HG02571 (cell line): ENCODE measurements around the gene RHOBTB3.

ENCODE experiments used
- ATAC-seq: cut with Tn5 transposase; IDR thresholded peaks from one replicate; pipeline ENCODE4 v1.9.1; 2021; ENCODE audit warnings: mild to moderate bottlenecking, moderate library complexity; ENCODE audit not compliant: unreplicated experiment

The RHOBTB3 gene

GRCh38 chr5:95761771-95762651 is 30.9 kb downstream of the RHOBTB3 start:
- no peak for ATAC-seq

DNA sequence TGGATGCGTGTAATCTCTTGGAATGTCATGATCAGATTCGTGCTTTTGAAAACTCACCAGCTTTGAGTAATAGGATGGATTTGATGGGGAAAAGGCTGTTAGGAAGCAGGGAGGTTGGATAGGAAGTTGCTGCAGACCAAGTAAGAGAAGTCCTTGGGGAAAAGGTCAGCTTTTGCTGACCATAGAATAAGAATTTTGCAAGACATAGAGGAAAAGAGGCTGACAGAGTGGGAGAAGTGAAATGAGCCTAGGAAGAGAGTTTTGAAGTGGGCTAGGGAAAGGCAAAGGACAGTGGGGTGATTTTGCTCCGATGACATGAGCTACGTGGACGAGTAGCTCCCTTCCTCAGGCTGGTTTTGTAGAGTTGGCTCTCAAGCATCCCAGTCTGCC is 31.5 kb downstream of the RHOBTB3 start:
- no peak for ATAC-seq

DNA sequence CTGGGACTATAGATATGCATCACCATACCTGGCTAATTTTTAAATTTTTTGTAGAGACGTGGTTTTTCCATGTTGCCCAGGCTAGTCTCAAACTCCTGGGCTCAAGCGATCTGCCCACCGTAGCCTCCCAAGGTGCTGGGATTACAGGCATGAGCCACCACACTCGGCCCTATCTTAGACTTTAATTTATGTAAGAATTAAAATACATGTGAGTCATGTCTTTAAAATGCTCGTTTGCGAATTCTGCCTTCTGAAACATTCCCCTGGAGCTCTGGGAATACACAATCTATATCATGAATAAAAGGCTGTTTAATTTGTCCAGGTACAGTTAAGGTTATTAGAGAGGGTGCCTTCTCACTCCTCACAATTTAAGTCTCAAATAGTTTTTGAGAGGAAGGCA is 32.8 kb downstream of the RHOBTB3 start:
- no peak for ATAC-seq

DNA sequence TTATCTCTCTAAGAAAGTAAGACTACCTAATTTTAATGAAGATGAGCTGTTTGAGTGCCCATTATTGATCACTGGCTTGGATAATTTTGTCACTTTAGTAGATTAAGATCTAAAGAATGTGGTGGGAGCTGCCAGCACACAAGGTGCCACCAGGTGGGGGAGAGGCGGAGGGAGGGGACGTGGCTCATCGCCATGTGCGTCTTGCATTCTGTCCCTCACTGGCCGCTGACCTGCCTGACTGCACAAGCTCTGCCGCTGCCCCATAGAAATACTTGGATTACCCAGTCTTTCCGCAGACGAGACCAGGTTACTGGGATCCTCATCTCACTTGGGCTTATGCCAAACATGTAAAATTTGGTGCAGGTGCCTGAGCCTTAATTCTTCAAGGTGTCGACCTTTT is 37.6 kb downstream of the RHOBTB3 start:
- ATAC-seq, result no peak

GRCh38 chr5:95770830-95771708 is 39.9 kb downstream of the RHOBTB3 start:
- ATAC-seq, result no peak

DNA sequence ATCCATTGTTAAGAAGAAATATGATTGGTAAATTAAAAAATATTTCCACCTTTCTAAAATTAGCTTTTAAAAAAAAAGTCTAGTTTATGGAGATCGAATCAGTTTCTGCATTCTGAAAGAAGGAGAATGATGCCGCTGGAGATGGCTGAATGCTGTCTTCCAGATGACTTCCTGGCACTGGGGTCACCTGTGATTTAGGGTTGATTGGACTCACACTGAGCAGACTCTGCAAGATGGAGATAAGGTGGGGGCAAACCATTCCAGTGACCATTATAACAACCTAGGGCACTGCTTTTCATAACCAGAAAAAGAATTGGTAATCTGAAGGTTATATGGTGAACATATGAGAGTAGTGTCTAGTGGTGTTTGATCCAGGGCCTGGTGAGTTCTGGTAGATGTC is 40.8 kb downstream of the RHOBTB3 start:
- ATAC-seq, result no peak

- no peak for ATAC-seq
Observed at GRCh38 chr5:95773335-95774059, 42.4 kb downstream of the RHOBTB3 start.

DNA sequence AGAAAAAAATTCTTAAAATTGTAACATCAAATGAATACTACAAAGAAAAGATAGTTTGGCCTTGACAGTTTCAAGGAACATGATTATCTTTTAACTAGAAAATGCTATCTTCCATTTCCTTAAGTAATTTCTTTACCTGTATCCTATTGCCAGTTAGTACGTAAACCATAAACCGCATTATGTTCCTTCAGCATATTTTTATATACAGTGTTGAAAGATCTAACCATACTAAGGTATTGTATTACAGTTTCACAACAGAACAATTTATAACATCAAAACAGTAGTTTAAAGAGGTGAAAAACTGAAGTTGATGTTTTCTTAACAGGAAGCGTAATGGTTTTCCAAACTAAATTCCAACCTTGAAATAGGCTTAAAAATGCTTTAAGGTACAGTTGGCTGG is 46.3 kb downstream of the RHOBTB3 start:
- no peak for ATAC-seq

- ATAC-seq, result no peak
Observed at GRCh38 chr5:95778713-95779436, 47.7 kb downstream of the RHOBTB3 start.

GRCh38 chr5:95779611-95780010 is 48.5 kb downstream of the RHOBTB3 start:
- ATAC-seq, result no peak

DNA sequence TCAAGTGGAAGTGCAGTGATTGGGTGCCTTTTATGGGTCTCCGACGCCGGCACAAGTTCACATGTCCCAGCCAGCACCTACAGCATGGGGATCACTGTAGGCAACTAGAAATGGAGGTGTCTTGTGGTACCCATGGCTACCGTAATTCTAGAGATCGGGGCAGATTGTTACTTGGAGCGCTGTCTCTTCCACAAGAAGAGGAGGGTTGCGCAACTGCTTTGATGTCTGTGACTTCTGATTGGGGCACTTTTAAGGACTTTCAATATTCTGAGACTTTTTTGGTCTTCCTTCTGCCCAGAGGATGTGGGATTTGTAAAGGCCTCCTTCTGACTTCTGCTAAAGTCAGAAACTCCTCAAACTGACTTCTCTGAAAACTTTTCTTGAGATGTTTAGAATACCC is 49.5 kb downstream of the RHOBTB3 start:
- ATAC-seq, result no peak

DNA sequence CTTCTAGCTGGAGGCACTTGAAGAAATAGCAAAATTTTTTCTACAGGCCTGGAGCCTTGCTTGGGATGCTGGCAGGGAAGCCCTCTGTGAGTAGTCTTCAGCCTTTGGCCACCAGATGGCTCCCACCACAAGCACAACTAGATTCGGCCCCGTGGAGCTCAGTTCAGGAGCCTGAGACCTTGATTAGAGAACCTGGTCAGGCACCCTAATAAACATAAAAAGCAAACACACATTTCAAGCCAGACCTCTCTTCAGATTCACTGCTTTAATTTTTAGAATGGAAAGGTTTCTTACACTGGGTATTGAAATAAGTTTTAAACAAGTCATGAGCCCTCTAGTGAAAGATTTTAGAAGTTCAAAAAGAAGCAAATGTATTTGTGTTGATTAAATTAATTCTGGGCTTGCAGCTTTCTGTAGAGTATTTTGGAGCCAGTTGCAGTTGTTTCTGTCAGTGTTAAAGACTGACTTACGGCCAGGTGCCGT is 50.0 kb downstream of the RHOBTB3 start:
- peak; percentile 85 for ATAC-seq

GRCh38 chr5:95782181-95782580 is 51.0 kb downstream of the RHOBTB3 start:
- no peak for ATAC-seq

- no peak for ATAC-seq
Observed at GRCh38 chr5:95783661-95784060, 52.5 kb downstream of the RHOBTB3 start.

DNA sequence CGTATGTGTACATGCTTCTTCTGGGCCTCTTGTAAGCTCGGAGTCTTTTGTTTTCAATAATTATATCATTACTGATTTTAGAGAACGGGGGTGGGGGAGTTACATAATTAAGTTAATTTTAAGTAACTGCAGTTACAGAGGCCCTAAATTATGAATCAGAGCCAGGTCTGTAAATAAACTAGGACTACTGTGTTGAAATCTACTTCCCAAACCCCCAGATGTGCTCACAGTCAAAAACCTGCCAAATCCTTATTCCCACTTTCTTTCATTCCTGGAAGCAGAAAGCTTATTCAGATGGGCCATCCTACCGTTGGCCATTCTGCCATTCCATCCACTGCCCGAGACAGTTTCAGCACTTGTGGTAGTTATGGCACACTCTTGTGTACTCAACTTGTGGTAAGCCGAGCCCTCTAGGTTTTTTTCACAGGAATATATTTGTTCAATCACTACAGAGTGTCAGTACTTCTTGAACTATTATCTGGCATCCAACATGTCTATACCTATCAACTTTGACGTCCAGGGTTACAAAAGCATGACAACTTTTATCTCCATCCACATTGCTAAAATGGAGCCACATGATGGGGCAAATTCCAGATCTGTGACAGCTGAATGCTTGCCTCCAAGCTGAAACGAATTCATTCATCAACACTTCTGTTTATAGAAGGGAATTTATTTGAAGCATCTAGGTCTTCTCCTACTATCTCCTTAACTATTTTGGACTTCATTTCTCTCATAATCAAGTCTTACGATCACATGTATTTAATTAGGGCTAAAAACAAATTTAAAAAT is 53.6 kb downstream of the RHOBTB3 start:
- ATAC-seq, result no peak

DNA sequence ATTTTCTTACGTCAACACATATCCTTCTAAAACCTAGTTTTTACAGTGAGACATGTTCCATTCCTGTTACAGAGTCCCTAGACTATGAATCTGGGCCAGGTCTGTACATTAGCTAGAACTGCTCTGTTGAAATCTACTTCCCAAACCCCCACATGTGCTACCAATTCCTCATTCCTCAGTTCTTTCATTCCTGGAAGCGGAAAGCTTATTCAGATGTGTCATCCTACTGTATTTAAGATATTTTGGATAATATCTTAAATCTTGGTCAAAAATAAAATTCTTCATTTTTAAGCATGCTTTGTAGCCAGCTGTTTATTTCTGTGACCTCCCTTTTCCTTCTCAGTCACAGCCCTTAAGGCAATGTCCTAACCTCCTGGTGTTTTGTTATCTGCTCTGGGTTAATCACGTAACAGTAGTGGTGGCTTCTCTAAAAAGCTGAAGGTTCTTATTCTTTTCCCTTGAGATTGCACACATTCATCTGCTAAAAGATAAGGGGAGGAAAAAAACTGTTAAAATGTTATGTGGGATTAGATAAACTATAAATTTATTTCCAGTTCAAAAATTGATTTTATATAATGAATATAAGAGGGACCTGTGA is 55.8 kb downstream of the RHOBTB3 start:
- ATAC-seq, result no peak

GRCh38 chr5:95788493-95788892 is 57.4 kb downstream of the RHOBTB3 start:
- ATAC-seq, result no peak

- ATAC-seq, result no peak
Observed at GRCh38 chr5:95791751-95792150, 60.6 kb downstream of the RHOBTB3 start.

GRCh38 chr5:95794070-95794516 is 63.0 kb downstream of the RHOBTB3 start:
- no peak for ATAC-seq
